SK-N-SH (cell line): ENCODE data around the gene QKI. TPM values are rescaled to one million over a fixed set of nuclear protein-coding genes. Genes with fewer than 3 reads are reported as not detected.
A peak's percentile ranks its signal among the peaks of the same experiment; 100 is the strongest.

Source experiments
- CTCF ChIA-PET: fragments of 300-600, 350-600 bp; formaldehyde crosslinking; extraction: SDS; loops from one replicate; lab custom pipeline; 2021; lab: Yijun Ruan, JAX
- POLR2A ChIA-PET: fragments of 350-600 bp; sonication (Branson Sonifier 250); formaldehyde crosslinking; extraction: SDS; loops from one replicate; lab custom pipeline; 2020; ENCODE audit warnings: antibody characterized with exemption, inconsistent platforms; lab: Yijun Ruan, JAX
- DNase-seq: peaks from one replicate; pipeline ENCODE4 v3.0.0; 2012
- H2AFZ ChIP-seq: fragments of 200-600 bp; sonication (generic); 2 replicates; pipeline ENCODE4 v1.8.1; 2016; ENCODE audit warnings: antibody characterized with exemption, mild to moderate bottlenecking, low read depth
- H3F3A ChIP-seq: fragments of 200-600 bp; sonication (generic); replicated peaks from 2 replicates; pipeline ENCODE3; 2016; ENCODE audit warnings: antibody characterized with exemption, mild to moderate bottlenecking; ENCODE audit not compliant: insufficient read depth
- H3K27ac ChIP-seq, 2 experiments: fragments of 200-500 bp in 1 of 2; fragments of 200-600 bp in 1 of 2; sonication (Bioruptor generic) in 1 of 2; sonication (generic), shearing (Covaris generic) in 1 of 2; 2 replicates each; pipeline versions ENCODE4 v1.5.1 to v1.6.1; 2014 to 2016; ENCODE audit warnings: low read depth in 2 of 2, inconsistent platforms in 1 of 2, low read length in 1 of 2, mild to moderate bottlenecking in 1 of 2, mixed read lengths in 1 of 2
- H3K27me3 ChIP-seq: fragments of 200-600 bp; sonication (generic), shearing (Covaris generic); 2 replicates; pipeline ENCODE4 v1.6.1; 2016; ENCODE audit warnings: mixed run types; ENCODE audit not compliant: insufficient read depth
- H3K36me3 ChIP-seq, 2 experiments: fragments of 200-500 bp in 1 of 2; fragments of 200-600 bp in 1 of 2; sonication (Bioruptor generic) in 1 of 2; sonication (generic) in 1 of 2; replicated peaks in 1 of 2; 2 replicates each; pipeline versions ENCODE3 to v1.5.1; 2014 to 2016; ENCODE audit warnings: low read length in 1 of 2, mild to moderate bottlenecking in 1 of 2; ENCODE audit not compliant: insufficient read depth in 2 of 2, control insufficient read depth in 1 of 2
- H3K4me1 ChIP-seq, 2 experiments: fragments of 200-500 bp in 1 of 2; fragments of 200-600 bp in 1 of 2; sonication (Bioruptor generic) in 1 of 2; sonication (generic), shearing (Covaris generic) in 1 of 2; 2 replicates each; pipeline versions ENCODE4 v1.5.1 to v1.6.1; 2014 to 2016; ENCODE audit warnings: low read depth in 1 of 2, low read length in 1 of 2, mixed run types in 1 of 2; ENCODE audit not compliant: insufficient read depth in 2 of 2, control insufficient read depth in 1 of 2
- H3K4me2 ChIP-seq: fragments of 200-600 bp; sonication (generic), shearing (Covaris generic); 2 replicates; pipeline ENCODE4 v1.6.1; 2017; ENCODE audit warnings: mixed run types
- H3K4me3 ChIP-seq, 2 experiments: fragments of 200-500 bp in 1 of 2; fragments of 200-600 bp in 1 of 2; sonication (Bioruptor generic) in 1 of 2; sonication (generic), shearing (Covaris generic) in 1 of 2; 2 replicates each; pipeline versions ENCODE4 v1.5.1 to v1.8.1; 2014 to 2016; ENCODE audit warnings: low read depth in 2 of 2, inconsistent platforms in 1 of 2, low read length in 1 of 2, mild to moderate bottlenecking in 1 of 2, mixed read lengths in 1 of 2, moderate library complexity in 1 of 2
- H3K79me2 ChIP-seq: fragments of 200-600 bp; sonication (generic); 2 replicates; pipeline ENCODE4 v1.8.1; 2017; ENCODE audit warnings: mild to moderate bottlenecking; ENCODE audit not compliant: insufficient read depth
- H3K9ac ChIP-seq: fragments of 200-600 bp; sonication (generic); 2 replicates; pipeline ENCODE4 v1.6.1; 2017; ENCODE audit warnings: mixed run types
- H3K9me2 ChIP-seq: fragments of 200-600 bp; sonication (generic); 2 replicates; pipeline ENCODE4 v1.6.1; 2017; ENCODE audit warnings: mixed run types
- H3K9me3 ChIP-seq: fragments of 200-600 bp; sonication (generic); 2 replicates; pipeline ENCODE4 v1.6.1; 2017; ENCODE audit warnings: mixed run types, mild to moderate bottlenecking, moderate library complexity
- H4K20me1 ChIP-seq: fragments of 200-600 bp; sonication (generic); 2 replicates; pipeline ENCODE4 v1.6.1; 2017; ENCODE audit warnings: mild to moderate bottlenecking, mixed run types; ENCODE audit not compliant: insufficient read depth
- CHD2 ChIP-seq: fragments of 150-350 bp; IDR thresholded peaks from 2 replicates; pipeline ENCODE4 v1.6.1; 2018; ENCODE audit warnings: low read length; ENCODE audit not compliant: partially characterized antibody
- CTCF ChIP-seq: fragments of 200-600 bp; sonication (generic); IDR thresholded peaks from 2 replicates; pipeline ENCODE4 v1.6.1; 2017; ENCODE audit warnings: antibody characterized with exemption, mild to moderate bottlenecking, moderate library complexity
- EP300 ChIP-seq, 2 experiments: IDR thresholded peaks; 2 replicates each; pipeline versions ENCODE4 v1.4.0 to v1.6.1; 2012; ENCODE audit warnings: borderline replicate concordance in 1 of 2, low read depth in 1 of 2, low read length in 1 of 2
- EZH2phosphoT487 ChIP-seq: fragments of 200-600 bp; sonication (generic); IDR thresholded peaks from 2 replicates; pipeline ENCODE4 v1.6.1; 2017; ENCODE audit warnings: low read depth, mixed run types, mild to moderate bottlenecking, antibody characterized with exemption, moderate library complexity, borderline replicate concordance
- RCOR1 ChIP-seq: fragments of 150-350 bp; IDR thresholded peaks from 2 replicates; pipeline ENCODE4 v1.6.1; 2017; ENCODE audit warnings: antibody characterized with exemption, low read length
- REST ChIP-seq: IDR thresholded peaks from 2 replicates; pipeline ENCODE4 v1.6.1; 2012; ENCODE audit warnings: mild to moderate bottlenecking, low read depth, low read length, moderate library complexity
- RXRA ChIP-seq: IDR thresholded peaks from 2 replicates; pipeline ENCODE4 v1.4.0; 2012; ENCODE audit warnings: low read depth, mild to moderate bottlenecking, borderline replicate concordance
- TCF12 ChIP-seq: IDR thresholded peaks from 2 replicates; pipeline ENCODE4 v1.4.0; 2012
- USF1 ChIP-seq: IDR thresholded peaks from 2 replicates; pipeline ENCODE4 v1.4.0; 2012; ENCODE audit warnings: low read depth, borderline replicate concordance
- USF2 ChIP-seq: fragments of 150-350 bp; IDR thresholded peaks from 2 replicates; pipeline ENCODE4 v1.6.1; 2017; ENCODE audit warnings: antibody characterized with exemption, low read length, low read depth, borderline replicate concordance
- WGBS: methylation state at CpG from one replicate; pipeline ENCODE4 v1.1.6; 2017; ENCODE audit warnings: low lambda C conversion rate; 5-methylcytosine and 5-hydroxymethylcytosine counted together
- polyA plus RNA-seq, 3 experiments: library from polyadenylated mRNA; depleted of rRNA; stranded (reverse); fragments of >200 nt; gene quantifications; 2 replicates each; pipeline ENCODE4 v1.2.3, GENCODE V29; 2012
- TF ChIP-seq, protein P1 (sequence below): IDR thresholded peaks from 2 replicates; pipeline ENCODE4; 2012
- TF ChIP-seq, protein P2 (sequence below): IDR thresholded peaks from 2 replicates; pipeline ENCODE4 v1.4.0; 2012; ENCODE audit warnings: low read depth, borderline replicate concordance

QKI gene
- polyA plus RNA-seq, 1 of the 3 experiments (the other 2 are of a cell fraction) = 51.1 TPM

GRCh38 chr6:163529605-163530004, 115.1 kb downstream of the QKI start (continued):
- TF ChIP-seq USF2 = no peak
- TF ChIP-seq, protein P1, sequence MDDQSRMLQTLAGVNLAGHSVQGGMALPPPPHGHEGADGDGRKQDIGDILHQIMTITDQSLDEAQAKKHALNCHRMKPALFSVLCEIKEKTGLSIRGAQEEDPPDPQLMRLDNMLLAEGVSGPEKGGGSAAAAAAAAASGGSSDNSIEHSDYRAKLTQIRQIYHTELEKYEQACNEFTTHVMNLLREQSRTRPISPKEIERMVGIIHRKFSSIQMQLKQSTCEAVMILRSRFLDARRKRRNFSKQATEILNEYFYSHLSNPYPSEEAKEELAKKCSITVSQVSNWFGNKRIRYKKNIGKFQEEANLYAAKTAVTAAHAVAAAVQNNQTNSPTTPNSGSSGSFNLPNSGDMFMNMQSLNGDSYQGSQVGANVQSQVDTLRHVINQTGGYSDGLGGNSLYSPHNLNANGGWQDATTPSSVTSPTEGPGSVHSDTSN = peak; percentile 84
- no peak for TF ChIP-seq CTCF
- no peak; the same call in 1 of the 2 replicates for TF ChIP-seq RXRA
- no peak for TF ChIP-seq EZH2phosphoT487

- ChIA-PET CTCF (no interaction called here), POLR2A (no interaction called here)
- no peaks in the 10 kb centered on the region for H3K9me3 ChIP-seq
- H2AFZ ChIP-seq = no peak overlapping the region
- peaks cover 27% of the 10 kb centered on the region for H3F3A ChIP-seq
- H3K9me2 ChIP-seq = no peaks in the 10 kb centered on the region
- H3K4me1 ChIP-seq = peaks cover 6 to 60% of the 10 kb centered on the region in 2 experiments
- peaks cover 64% of the 10 kb centered on the region for H4K20me1 ChIP-seq
- peak overlapping the region; percentile 21; the same call in 1 of the 2 replicates for H3K9ac ChIP-seq
- WGBS = 81% methylated on average over 3 of the region's 3 CpGs
- no peak overlapping the region for H3K4me3 ChIP-seq
- no peak for DNase-seq
- H3K36me3 ChIP-seq = no peaks in the 10 kb centered on the region
- no peaks in the 10 kb centered on the region for H3K27me3 ChIP-seq
- H3K27ac ChIP-seq = peak overlapping the region in 1 of 2 experiments; percentile 68; a peak in 3 of 4 replicates
- H3K79me2 ChIP-seq = peaks cover 93% of the 10 kb centered on the region
- H3K4me2 ChIP-seq = peak overlapping the region; percentile 30; the same call in 1 of the 2 replicates
- no peak for TF ChIP-seq TCF12
- no peak for TF ChIP-seq EZH2phosphoT487
- no peak for TF ChIP-seq CHD2
- TF ChIP-seq, protein P2, sequence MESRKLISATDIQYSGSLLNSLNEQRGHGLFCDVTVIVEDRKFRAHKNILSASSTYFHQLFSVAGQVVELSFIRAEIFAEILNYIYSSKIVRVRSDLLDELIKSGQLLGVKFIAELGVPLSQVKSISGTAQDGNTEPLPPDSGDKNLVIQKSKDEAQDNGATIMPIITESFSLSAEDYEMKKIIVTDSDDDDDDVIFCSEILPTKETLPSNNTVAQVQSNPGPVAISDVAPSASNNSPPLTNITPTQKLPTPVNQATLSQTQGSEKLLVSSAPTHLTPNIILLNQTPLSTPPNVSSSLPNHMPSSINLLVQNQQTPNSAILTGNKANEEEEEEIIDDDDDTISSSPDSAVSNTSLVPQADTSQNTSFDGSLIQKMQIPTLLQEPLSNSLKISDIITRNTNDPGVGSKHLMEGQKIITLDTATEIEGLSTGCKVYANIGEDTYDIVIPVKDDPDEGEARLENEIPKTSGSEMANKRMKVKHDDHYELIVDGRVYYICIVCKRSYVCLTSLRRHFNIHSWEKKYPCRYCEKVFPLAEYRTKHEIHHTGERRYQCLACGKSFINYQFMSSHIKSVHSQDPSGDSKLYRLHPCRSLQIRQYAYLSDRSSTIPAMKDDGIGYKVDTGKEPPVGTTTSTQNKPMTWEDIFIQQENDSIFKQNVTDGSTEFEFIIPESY = no peak
- TF ChIP-seq EP300 (IDR thresholded peaks at IDR 0.05; ENCODE audit: borderline replicate concordance in 1 of 2, low read depth in 1 of 2, low read length in 1 of 2) = no peak
- no peak for TF ChIP-seq CTCF
- TF ChIP-seq USF2 = no peak
- no peak for TF ChIP-seq USF1
- TF ChIP-seq REST = no peak
- no peak for TF ChIP-seq RCOR1
- TF ChIP-seq, protein P1 = no peak
Observed at GRCh38 chr6:163530406-163530805, 115.9 kb downstream of the QKI start.
